ENCODE data around the gene VAV3.

DNA sequence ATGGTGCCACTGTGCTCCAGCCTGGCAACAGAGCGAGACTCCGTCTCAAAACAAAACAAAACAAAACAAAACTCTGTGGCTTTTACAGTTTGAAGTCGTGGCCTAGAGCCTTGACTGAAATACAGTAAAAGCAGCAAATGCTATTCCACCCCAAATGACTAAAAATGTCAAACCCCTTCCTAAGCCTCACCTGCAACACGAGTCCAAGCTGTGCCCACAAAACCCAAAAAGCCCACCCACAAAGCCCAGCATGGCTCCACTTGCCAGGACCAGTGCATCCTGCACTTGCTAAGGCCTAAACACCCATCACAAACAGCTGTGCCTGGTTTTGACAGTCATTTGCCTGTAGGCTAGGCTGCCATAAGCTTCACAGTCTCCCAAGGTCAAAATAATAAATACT lies 21.3 kb downstream of the VAV3 start:
- no peak for TF ChIP-seq POLR2A (IDR thresholded peaks at IDR 0.05)
- TF ChIP-seq CTCF (IDR thresholded peaks at IDR 0.05 in 8 of 11, conservative IDR thresholded peaks at IDR 0.05 in 3 of 11) = no peak
- no peak for TF ChIP-seq POLR2AphosphoS5 (IDR thresholded peaks at IDR 0.05)

All from spleen (tissue), 7 donors.